Naive thymus-derived CD4-positive, alpha-beta T cell (primary cell): ENCODE data around the gene SLX4. TPM values are rescaled to one million over a fixed set of nuclear protein-coding genes. Genes with fewer than 3 reads are reported as not detected.

Experiments used
- ATAC-seq: fragments of 150-1000 bp; cut with Tn5 transposase; 2 replicates; pipeline ENCODE4 v1.10.0; 2021; ENCODE audit warnings: mild to moderate bottlenecking, moderate library complexity
- CTCF ChIA-PET: fragments of 350-600 bp; sonication (Branson Sonifier 250); formaldehyde crosslinking; loops from one replicate; lab custom pipeline; 2021; ENCODE audit warnings: antibody characterized with exemption; lab: Charles Lee
- POLR2A ChIA-PET: fragments of 350-600 bp; sonication (Branson Sonifier 250); formaldehyde crosslinking; loops from one replicate; lab custom pipeline; 2021; ENCODE audit warnings: antibody characterized with exemption, inconsistent platforms; lab: Charles Lee
- DNase-seq, 9 donors: peaks; one replicate each; pipeline versions ENCODE4 v3.0.0 to v3.0.0-alpha.2; 2020 to 2022; ENCODE audit warnings: mixed read lengths in 1 of 9
- H3K27ac ChIP-seq: one replicate; pipeline ENCODE4 v1.7.0; 2013; ENCODE audit warnings: mild to moderate bottlenecking, low read depth, low read length, moderate library complexity
- H3K27me3 ChIP-seq, 2 donors: one replicate each; pipeline ENCODE4 v1.7.0; 2013; ENCODE audit warnings: low read length in 2 of 2, mild to moderate bottlenecking in 2 of 2, moderate library complexity in 2 of 2; ENCODE audit not compliant: control insufficient read depth in 2 of 2, insufficient read depth in 2 of 2
- H3K36me3 ChIP-seq, 3 experiments: 1 replicate in 2 of 3; 2 replicates in 1 of 3; pipeline ENCODE4 v1.7.0; 2013; ENCODE audit warnings: low read length in 3 of 3, mild to moderate bottlenecking in 3 of 3, moderate library complexity in 1 of 3; ENCODE audit not compliant: insufficient read depth in 3 of 3, control insufficient read depth in 2 of 3
- H3K4me1 ChIP-seq, 2 donors: one replicate each; pipeline ENCODE4 v1.7.0; 2013; ENCODE audit warnings: low read length in 2 of 2, mild to moderate bottlenecking in 2 of 2, moderate library complexity in 1 of 2; ENCODE audit not compliant: control insufficient read depth in 2 of 2, insufficient read depth in 2 of 2
- H3K4me3 ChIP-seq: 2 replicates; pipeline ENCODE4 v1.7.0; 2013; ENCODE audit warnings: mild to moderate bottlenecking, low read length
- H3K9me3 ChIP-seq, 3 experiments: 1 replicate in 2 of 3; 2 replicates in 1 of 3; pipeline ENCODE4 v1.7.0; 2013; ENCODE audit warnings: low read length in 3 of 3; ENCODE audit not compliant: control insufficient read depth in 2 of 3
- H3K27ac Mint-ChIP-seq, 9 donors: one replicate each; pipeline ENCODE4 v1.8.0; 2020 to 2022; ENCODE audit warnings: mixed read lengths in 9 of 9, mild to moderate bottlenecking in 8 of 9, moderate library complexity in 5 of 9, inconsistent platforms in 2 of 9
- H3K27me3 Mint-ChIP-seq, 5 donors: one replicate each; pipeline ENCODE4 v1.8.0; 2021 to 2022; ENCODE audit warnings: mixed read lengths in 5 of 5, mild to moderate bottlenecking in 1 of 5
- H3K36me3 Mint-ChIP-seq, 5 donors: one replicate each; pipeline ENCODE4 v1.8.0; 2020 to 2022; ENCODE audit warnings: mixed read lengths in 5 of 5, mild to moderate bottlenecking in 3 of 5, inconsistent platforms in 1 of 5
- H3K4me1 Mint-ChIP-seq, 7 donors: one replicate each; pipeline ENCODE4 v1.8.0; 2020 to 2022; ENCODE audit warnings: mixed read lengths in 7 of 7, mild to moderate bottlenecking in 3 of 7, inconsistent platforms in 1 of 7
- H3K4me3 Mint-ChIP-seq, 10 donors: one replicate each; pipeline ENCODE4 v1.8.0; 2020 to 2022; ENCODE audit warnings: mild to moderate bottlenecking in 10 of 10, mixed read lengths in 10 of 10, moderate library complexity in 6 of 10, inconsistent platforms in 2 of 10
- H3K9me3 Mint-ChIP-seq, 11 donors: one replicate each; pipeline ENCODE4 v1.8.0; 2020 to 2022; ENCODE audit warnings: mixed read lengths in 11 of 11, mild to moderate bottlenecking in 4 of 11, inconsistent platforms in 1 of 11, moderate library complexity in 1 of 11
- intact Hi-C, 2 donors: fragments of 100-400 bp; cut with micrococcal nuclease; formaldehyde crosslinking; loops; one replicate each; pipeline ENCODE4 v1.15.1; 2023
- polyA plus RNA-seq, 2 donors: library from polyadenylated mRNA; unstranded; fragments of 300-500 nt; fragmentation: Illumina TruSeq; gene quantifications; one replicate each; pipeline ENCODE4 v1.2.3, GENCODE V29; 2021
- total RNA-seq, 6 experiments: library from RNA in 5 of 6; stranded (reverse) in 5 of 6; gene quantifications; 1 replicate in 5 of 6; 2 replicates in 1 of 6; pipeline ENCODE4 v1.2.3 and lab custom pipeline; 2021 to 2026

Gene SLX4
- total and polyA plus RNA-seq, 7 experiments from 2014 or later = 0.89 to 12.5 (median 7.5) TPM

GRCh38 chr16:3602320-3602653 lies 9.1 kb downstream of the SLX4 start:
- no peaks in the 10 kb centered on the region for H3K27me3 ChIP-seq
- ATAC-seq (no peak), DNase-seq (no peak)
- Mint-ChIP-seq H3K27me3 (no peaks in the 10 kb centered on the region), H3K27ac (no peak overlapping the region), H3K36me3 (peaks cover 6 to 49% (median 16%) of the 10 kb centered on the region in 5 donors), H3K4me3 (no peak overlapping the region), H3K4me1 (peaks cover 0 to 8% (median 3%) of the 10 kb centered on the region in 7 donors), H3K9me3 (no peaks in the 10 kb centered on the region)
- intact Hi-C loops = no loop called here
- no peaks in the 10 kb centered on the region for H3K4me1 ChIP-seq
- no peaks in the 10 kb centered on the region for H3K9me3 ChIP-seq
- H3K27ac ChIP-seq = no peak overlapping the region
- ChIA-PET CTCF (no interaction called here), POLR2A (interaction anchor here (1.1 kb wide), 1 partner anchor 10 kb away, joined by 3 read pairs; the partner anchor contains the start of gene SLX4)
- peaks cover 0 to 19% (median 0%) of the 10 kb centered on the region in 3 experiments for H3K36me3 ChIP-seq
- no peak overlapping the region for H3K4me3 ChIP-seq

DNA sequence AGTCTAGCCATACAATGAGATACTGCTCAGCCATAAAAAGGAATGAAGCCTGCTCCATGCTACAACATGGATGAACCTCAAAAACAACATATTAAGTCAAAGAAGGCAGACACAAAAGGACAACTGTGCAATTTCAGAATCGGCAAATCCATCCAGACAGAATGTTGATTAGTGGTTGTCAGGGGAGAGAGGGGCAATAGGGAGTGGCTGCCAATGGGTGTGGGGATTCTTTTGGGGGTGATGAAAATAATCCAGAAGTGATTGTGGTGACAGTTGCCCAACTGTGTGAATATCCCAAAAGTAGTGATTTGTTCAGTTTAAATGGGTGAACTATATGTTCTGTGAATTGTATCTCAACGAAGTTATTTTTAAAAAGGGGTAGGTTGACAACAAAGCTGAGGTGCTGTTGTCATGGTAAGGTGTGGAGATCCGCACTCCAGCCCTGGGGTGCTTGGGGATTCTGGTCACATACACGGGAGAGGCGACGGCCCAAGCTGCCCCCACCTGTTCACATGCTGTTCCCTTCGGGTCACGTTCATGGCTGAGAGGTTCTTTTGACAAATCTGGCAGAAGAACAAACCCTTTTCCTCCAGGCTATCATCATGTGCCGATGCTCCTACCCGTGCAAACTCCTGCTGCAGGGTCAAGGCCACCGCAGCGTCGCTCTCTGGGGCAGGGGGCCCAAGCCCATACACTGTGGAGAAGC lies 9.6 kb downstream of the SLX4 start:
- H3K27ac Mint-ChIP-seq = no peak overlapping the region
- peaks cover 0 to 3% (median 0%) of the 10 kb centered on the region in 7 donors for H3K4me1 Mint-ChIP-seq
- no peak overlapping the region for H3K27ac ChIP-seq
- no peaks in the 10 kb centered on the region for H3K9me3 ChIP-seq
- no peak overlapping the region for H3K4me3 ChIP-seq
- intact Hi-C loops = no loop called here
- H3K36me3 ChIP-seq = peaks cover 0 to 19% (median 0%) of the 10 kb centered on the region in 3 experiments
- peaks cover 6 to 51% (median 16%) of the 10 kb centered on the region in 5 donors for H3K36me3 Mint-ChIP-seq
- no peaks in the 10 kb centered on the region for H3K27me3 ChIP-seq
- POLR2A ChIA-PET = interaction anchor here (1.1 kb wide), 1 partner anchor 10 kb away, joined by 3 read pairs; the partner anchor contains the start of gene SLX4
- ATAC-seq = no peak
- no peaks in the 10 kb centered on the region for H3K4me1 ChIP-seq
- DNase-seq = no peak
- no peaks in the 10 kb centered on the region for H3K27me3 Mint-ChIP-seq
- CTCF ChIA-PET = no interaction called here
- H3K9me3 Mint-ChIP-seq = no peaks in the 10 kb centered on the region
- H3K4me3 Mint-ChIP-seq = no peak overlapping the region

GRCh38 chr16:3599922-3600321 lies 11.5 kb downstream of the SLX4 start:
- no peaks in the 10 kb centered on the region for H3K9me3 ChIP-seq
- no peaks in the 10 kb centered on the region for H3K9me3 Mint-ChIP-seq
- CTCF ChIA-PET = no interaction called here
- DNase-seq (no peak), ATAC-seq (no peak)
- H3K36me3 ChIP-seq = peaks cover 0 to 19% (median 0%) of the 10 kb centered on the region in 3 experiments
- no peaks in the 10 kb centered on the region for H3K27me3 ChIP-seq
- no peak overlapping the region for H3K27ac ChIP-seq
- H3K4me3 Mint-ChIP-seq = no peak overlapping the region
- no peaks in the 10 kb centered on the region for H3K4me1 ChIP-seq
- H3K27ac Mint-ChIP-seq = no peak overlapping the region
- H3K36me3 Mint-ChIP-seq = peaks cover 11 to 46% (median 16%) of the 10 kb centered on the region in 5 donors
- H3K4me3 ChIP-seq = no peak overlapping the region
- H3K4me1 Mint-ChIP-seq = peaks cover 0 to 5% (median 0%) of the 10 kb centered on the region in 7 donors
- intact Hi-C loops = no loop called here
- H3K27me3 Mint-ChIP-seq = no peaks in the 10 kb centered on the region
- POLR2A ChIA-PET = no interaction called here

- Mint-ChIP-seq H3K27ac (no peak overlapping the region), H3K36me3 (peaks cover 11 to 46% (median 16%) of the 10 kb centered on the region in 5 donors), H3K27me3 (no peaks in the 10 kb centered on the region), H3K4me1 (peaks cover 0 to 5% (median 0%) of the 10 kb centered on the region in 7 donors), H3K9me3 (no peaks in the 10 kb centered on the region), H3K4me3 (no peak overlapping the region)
- intact Hi-C loops = no loop called here
- ChIA-PET CTCF (no interaction called here), POLR2A (no interaction called here)
- H3K4me3 ChIP-seq = no peak overlapping the region
- H3K36me3 ChIP-seq = peaks cover 0 to 20% (median 0%) of the 10 kb centered on the region in 3 experiments
- no peak overlapping the region for H3K27ac ChIP-seq
- no peaks in the 10 kb centered on the region for H3K27me3 ChIP-seq
- no peaks in the 10 kb centered on the region for H3K9me3 ChIP-seq
- no peak for ATAC-seq
- no peak for DNase-seq
- no peaks in the 10 kb centered on the region for H3K4me1 ChIP-seq
Observed at GRCh38 chr16:3599121-3599520, 12.3 kb downstream of the SLX4 start.

- Mint-ChIP-seq H3K9me3 (no peaks in the 10 kb centered on the region), H3K4me1 (peaks cover 0 to 5% (median 0%) of the 10 kb centered on the region in 7 donors), H3K4me3 (no peak overlapping the region), H3K27me3 (no peaks in the 10 kb centered on the region), H3K27ac (no peak overlapping the region), H3K36me3 (peaks cover 6 to 40% (median 11%) of the 10 kb centered on the region in 5 donors)
- intact Hi-C loops = no loop called here
- ChIA-PET CTCF (no interaction called here), POLR2A (no interaction called here)
- DNase-seq (no peak), ATAC-seq (no peak)
- no peaks in the 10 kb centered on the region for H3K9me3 ChIP-seq
- H3K36me3 ChIP-seq = peaks cover 0 to 16% (median 0%) of the 10 kb centered on the region in 3 experiments
- no peaks in the 10 kb centered on the region for H3K4me1 ChIP-seq
- no peaks in the 10 kb centered on the region for H3K27me3 ChIP-seq
- no peak overlapping the region for H3K27ac ChIP-seq
- H3K4me3 ChIP-seq = no peak overlapping the region
Observed at GRCh38 chr16:3598236-3598635, 13.2 kb downstream of the SLX4 start.

DNA sequence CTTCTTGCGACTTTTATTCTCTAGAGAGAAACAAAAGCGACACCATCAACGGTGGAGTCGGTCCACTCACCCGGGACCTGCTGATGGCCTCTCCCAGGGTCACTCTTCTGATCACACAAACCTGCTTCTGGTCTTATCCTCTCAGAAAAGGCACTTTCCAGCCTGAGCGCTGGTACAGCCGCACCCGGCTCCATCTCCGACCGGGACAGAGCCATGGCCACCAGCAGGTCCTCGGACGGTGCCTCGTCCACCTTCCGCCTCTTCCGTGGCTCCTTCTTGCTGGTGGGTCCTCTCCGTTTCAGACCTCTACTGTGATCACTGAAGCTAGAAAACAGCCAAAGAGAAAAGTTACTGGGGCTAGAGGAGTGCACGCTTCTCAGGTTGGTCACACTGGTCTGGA lies 13.7 kb downstream of the SLX4 start:
- DNase-seq = no peak
- Histone ChIP-seq H3K36me3 (peaks cover 0 to 16% (median 0%) of the 10 kb centered on the region in 3 experiments), H3K27me3 (no peaks in the 10 kb centered on the region), H3K27ac (no peak overlapping the region), H3K4me3 (no peak overlapping the region), H3K9me3 (no peaks in the 10 kb centered on the region), H3K4me1 (no peaks in the 10 kb centered on the region)
- ATAC-seq = no peak
- ChIA-PET CTCF (no interaction called here), POLR2A (no interaction called here)
- Mint-ChIP-seq H3K4me3 (no peak overlapping the region), H3K27ac (peak overlapping the region in 1 of 9 donors; percentile 18), H3K9me3 (no peaks in the 10 kb centered on the region), H3K27me3 (no peaks in the 10 kb centered on the region), H3K36me3 (peaks cover 5 to 37% (median 10%) of the 10 kb centered on the region in 5 donors), H3K4me1 (peaks cover 0 to 5% (median 0%) of the 10 kb centered on the region in 7 donors)
- intact Hi-C loops = no loop called here

- Mint-ChIP-seq H3K36me3 (peaks cover 5 to 34% (median 10%) of the 10 kb centered on the region in 5 donors), H3K4me3 (no peak overlapping the region), H3K4me1 (peaks cover 0 to 5% (median 0%) of the 10 kb centered on the region in 7 donors), H3K27ac (no peak overlapping the region), H3K9me3 (no peaks in the 10 kb centered on the region), H3K27me3 (no peaks in the 10 kb centered on the region)
- H3K27ac ChIP-seq = no peak overlapping the region
- no peaks in the 10 kb centered on the region for H3K9me3 ChIP-seq
- CTCF ChIA-PET = no interaction called here
- no peaks in the 10 kb centered on the region for H3K4me1 ChIP-seq
- no peaks in the 10 kb centered on the region for H3K27me3 ChIP-seq
- peaks cover 0 to 13% (median 0%) of the 10 kb centered on the region in 3 experiments for H3K36me3 ChIP-seq
- H3K4me3 ChIP-seq = no peak overlapping the region
- intact Hi-C loops = no loop called here
- POLR2A ChIA-PET = no interaction called here
- DNase-seq (no peak), ATAC-seq (no peak)
Observed at GRCh38 chr16:3597226-3597625, 14.2 kb downstream of the SLX4 start.
